ENCODE measurements around the gene TNS2.

DNA sequence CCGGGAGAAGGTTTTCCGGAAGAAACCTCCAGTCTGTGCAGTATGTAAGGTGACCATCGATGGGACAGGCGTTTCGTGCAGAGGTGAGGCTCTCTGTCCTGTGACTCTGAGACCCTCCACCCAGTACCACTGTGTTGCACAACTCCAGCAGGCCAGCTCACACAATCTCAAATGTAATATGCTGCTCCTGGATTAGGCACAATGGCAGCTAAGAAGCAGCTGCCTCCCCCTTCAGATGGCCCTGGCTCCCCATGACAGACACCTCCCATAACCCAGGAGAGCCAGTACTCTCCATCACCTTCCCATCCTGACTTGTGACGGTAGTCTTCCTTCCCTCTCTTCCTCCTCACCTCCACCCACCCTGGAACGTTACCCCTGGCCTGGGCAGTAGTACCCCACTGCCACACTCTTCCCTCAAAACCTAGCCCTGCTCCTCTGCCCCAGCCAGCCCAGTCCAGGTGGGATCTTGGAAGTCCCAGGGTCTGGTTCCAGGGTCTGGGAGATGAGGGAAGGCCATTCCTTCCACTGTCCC lies 2.1 kb downstream of the TNS2 start:
- no peak for TF ChIP-seq CTCF (IDR thresholded peaks at IDR 0.05)
- no peak for TF ChIP-seq POLR2AphosphoS5 (IDR thresholded peaks at IDR 0.05)
- no peak for TF ChIP-seq POLR2A (IDR thresholded peaks at IDR 0.05)

All from prostate gland (tissue), 2 donors.